ENCODE measurements around the gene VAT1.
"Not testable (repeated sequence)": the region's sequence is repeated elsewhere in the genome, so short reads cannot be mapped to it uniquely, and the experiment has no call there.

DNA sequence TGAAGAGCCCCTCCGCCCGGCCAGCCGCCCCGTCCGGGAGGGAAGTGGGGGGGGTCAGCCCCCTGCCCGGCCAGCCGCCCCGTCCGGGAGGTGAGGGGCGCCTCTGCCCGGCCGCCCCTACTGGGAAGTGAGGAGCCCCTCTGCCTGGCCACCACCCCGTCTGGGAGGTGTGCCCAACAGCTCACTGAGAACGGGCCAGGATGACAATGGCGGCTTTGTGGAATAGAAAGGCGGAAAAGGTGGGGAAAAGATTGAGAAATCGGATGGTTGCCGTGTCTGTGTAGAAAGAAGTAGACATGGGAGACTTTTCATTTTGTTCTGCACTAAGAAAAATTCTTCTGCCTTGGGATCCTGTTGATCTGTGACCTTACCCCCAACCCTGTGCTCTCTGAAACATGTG is 48.9 kb downstream of the VAT1 start:
- TF ChIP-seq POLR2AphosphoS5 (IDR thresholded peaks at IDR 0.05); EZH2 (IDR thresholded peaks at IDR 0.05; ENCODE audit: borderline replicate concordance, insufficient read depth, low read length, poor library complexity, severe bottlenecking): not testable (repeated sequence)
- TF ChIP-seq, protein P1, sequence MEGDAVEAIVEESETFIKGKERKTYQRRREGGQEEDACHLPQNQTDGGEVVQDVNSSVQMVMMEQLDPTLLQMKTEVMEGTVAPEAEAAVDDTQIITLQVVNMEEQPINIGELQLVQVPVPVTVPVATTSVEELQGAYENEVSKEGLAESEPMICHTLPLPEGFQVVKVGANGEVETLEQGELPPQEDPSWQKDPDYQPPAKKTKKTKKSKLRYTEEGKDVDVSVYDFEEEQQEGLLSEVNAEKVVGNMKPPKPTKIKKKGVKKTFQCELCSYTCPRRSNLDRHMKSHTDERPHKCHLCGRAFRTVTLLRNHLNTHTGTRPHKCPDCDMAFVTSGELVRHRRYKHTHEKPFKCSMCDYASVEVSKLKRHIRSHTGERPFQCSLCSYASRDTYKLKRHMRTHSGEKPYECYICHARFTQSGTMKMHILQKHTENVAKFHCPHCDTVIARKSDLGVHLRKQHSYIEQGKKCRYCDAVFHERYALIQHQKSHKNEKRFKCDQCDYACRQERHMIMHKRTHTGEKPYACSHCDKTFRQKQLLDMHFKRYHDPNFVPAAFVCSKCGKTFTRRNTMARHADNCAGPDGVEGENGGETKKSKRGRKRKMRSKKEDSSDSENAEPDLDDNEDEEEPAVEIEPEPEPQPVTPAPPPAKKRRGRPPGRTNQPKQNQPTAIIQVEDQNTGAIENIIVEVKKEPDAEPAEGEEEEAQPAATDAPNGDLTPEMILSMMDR (IDR thresholded peaks at IDR 0.05; ENCODE audit: poor library complexity, severe bottlenecking): not testable (repeated sequence)

Data from neural cell (in vitro differentiated cells).